ENCODE results near the gene PSEN2.
A peak's percentile ranks its signal among the peaks of the same experiment; 100 is the strongest.
"Not testable (repeated sequence)": the region's sequence is repeated elsewhere in the genome, so short reads cannot be mapped to it uniquely, and the experiment has no call there.

PSEN2 gene

DNA sequence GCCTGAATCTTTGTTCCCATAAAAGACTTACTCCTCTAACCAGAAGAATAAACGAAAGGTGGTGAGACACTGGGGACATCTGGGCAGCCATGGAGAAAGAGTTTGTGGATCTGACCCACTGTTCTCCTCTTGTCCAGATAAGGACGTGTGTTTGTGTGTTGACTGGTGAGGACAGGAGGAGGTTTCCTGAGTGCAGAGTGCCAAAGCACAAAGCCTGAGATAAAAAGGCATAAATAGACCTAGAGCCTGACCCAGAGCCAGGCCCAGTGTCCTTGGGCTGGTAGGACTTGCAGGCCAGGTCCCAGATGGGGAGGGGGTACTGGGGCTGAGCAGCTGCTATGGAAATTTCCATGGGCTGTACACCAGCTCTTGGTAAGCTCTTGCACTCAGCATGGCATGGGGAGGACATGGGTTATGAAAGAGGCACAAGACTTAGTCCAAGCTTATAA, 50.1 kb downstream of the PSEN2 start:
- no peak for DNase-seq

DNA sequence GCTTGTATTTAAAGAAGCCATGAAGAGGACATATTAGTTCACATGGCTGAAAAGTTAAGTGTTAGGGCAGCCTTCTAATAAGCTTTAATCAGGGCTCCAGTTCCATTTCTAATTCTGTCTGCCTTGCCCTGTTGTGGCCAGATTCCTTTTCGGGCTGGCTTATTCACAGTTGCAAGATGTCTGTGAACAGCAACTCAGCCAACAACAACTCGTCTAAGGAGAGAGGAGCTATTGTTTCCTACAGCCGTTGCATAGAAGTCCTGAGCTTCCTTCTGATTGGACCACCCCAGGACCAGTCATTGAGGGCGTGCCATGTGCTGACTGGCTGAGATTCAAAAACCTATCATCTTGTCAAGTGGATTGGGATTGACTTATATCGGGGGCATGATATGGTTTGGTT, 51.1 kb downstream of the PSEN2 start:
- DNase-seq: no peak

DNA sequence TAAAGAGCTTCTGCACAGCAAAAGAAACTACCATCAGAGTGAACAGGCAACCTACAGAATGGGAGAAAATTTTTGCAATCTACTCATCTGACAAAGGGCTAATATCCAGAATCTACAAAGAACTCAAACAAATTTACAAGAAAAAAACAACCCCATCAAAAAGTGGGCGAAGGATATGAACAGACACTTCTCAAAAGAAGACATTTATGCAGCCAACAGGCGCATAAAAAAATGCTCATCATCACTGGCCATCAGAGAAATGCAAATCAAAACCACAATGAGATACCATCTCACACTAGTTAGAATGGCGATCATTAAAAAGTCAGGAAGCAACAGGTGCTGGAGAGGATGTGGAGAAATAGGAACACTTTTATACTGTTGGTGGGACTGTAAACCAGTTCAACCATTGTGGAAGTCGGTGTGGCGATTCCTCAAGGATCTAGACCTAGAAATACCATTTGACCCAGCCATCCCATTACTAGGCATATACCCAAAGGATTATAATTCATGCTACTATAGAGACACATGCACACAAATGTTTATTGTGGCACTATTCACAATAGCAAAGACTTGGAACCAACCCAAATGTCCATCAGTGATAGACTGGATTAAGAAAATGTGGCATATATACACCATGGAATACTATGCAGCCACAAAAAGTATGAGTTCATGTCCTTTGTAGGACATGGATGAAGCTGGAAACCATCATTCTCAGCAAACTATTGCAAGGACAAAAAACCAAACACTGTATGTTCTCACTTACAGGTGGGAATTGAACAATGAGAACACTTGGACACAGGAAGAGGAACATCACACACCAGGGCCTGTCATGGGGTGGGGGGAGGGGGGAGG, 59.1 kb downstream of the PSEN2 start:
- not testable (repeated sequence) for DNase-seq

DNA sequence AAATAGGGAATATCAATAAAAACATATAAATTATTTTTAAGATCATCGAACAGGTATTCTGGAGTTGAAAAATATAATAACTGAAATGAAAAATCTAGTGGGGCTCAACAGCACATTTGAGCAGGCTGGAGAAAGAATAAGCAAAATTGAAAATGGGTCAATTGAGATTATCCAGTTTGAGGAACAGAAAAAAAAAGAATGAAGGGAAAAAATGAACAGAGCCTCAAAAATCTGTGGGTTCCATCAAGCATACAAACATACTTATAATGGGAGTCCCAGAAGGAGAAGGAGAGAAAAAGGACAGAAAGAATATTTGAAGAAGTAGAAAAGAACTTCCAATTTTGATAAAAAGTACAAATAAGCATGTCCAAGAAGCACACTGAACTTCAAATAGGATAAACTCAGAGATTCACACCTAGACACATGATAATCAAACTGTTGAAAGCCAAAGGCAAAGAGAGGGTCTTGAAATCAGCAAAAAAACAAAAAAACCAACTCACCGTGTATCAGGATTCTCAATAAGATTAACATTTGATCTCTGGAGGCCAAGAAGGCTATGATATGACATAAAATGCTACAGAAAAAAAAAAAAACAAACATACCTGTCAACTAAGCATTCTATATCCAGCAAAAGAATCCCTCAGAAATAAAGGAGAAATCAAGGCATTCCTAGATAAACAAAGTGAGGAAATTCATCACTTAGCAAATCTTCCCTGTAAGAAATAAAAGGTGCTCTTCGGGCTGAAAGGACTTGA, 64.2 kb downstream of the PSEN2 start:
- peak; percentile 18 for DNase-seq

DNA sequence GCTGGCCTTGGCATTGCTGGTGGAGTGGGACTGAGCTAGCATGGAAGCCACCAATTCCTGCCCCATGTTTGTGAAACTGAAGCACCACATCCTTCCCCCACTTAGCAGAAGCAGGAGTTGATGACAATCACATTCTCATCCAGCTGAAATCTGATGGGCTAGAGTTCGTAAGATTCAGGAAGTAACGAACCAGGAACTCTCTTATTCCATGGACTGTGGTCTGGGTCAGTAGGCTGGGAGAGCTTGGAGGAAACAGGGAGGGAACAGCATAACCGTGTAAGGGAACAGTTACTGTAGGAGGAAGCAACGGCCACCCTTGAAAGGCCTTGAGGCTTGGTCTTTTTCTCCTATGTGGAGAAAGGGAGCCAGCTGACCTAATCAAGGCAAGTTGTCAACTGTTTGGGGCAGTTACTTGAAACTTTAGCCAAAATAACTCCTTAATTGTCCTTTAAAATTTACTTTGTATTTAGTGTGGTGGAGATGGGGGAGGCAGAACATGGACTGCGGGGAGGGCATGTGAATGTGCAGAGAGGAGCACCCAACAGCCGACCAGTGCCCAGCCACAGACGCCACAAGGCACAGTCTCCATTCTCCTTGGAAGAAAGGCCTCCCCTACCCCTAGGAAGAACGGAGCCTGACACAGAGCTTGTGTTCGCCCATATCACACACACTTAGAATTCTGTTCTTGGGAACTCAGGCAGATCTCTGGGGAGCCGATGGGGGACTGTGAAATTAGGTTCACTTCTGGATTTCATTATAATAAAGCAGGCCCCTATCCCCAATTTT, 67.7 kb downstream of the PSEN2 start:
- DNase-seq: no peak

DNA sequence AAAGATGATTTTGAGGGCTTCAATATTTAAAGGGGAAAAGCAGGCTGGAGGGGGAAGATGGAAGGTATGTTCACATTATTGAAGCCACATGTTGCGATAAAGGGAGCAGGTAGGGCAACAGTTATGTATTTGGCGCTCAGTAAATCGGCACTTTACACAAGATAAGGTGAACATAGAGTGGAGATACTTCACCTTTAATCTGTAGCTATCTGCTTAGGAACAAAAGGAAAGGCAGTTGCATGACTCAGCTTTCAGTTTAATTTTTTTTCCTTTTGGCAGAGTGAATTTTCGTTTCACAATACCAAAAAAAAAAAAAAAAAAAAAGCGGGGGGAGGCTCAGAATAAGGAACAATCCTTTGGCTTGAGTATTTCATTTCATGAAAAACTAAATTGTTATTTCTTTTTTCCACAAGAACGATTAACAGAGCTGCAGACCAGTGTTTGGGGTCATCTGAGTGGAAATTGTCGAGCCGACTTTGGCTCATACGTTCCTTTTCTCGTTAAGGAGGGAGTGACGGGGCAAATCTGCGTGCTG, 68.6 kb downstream of the PSEN2 start:
- DNase-seq: no peak

DNA sequence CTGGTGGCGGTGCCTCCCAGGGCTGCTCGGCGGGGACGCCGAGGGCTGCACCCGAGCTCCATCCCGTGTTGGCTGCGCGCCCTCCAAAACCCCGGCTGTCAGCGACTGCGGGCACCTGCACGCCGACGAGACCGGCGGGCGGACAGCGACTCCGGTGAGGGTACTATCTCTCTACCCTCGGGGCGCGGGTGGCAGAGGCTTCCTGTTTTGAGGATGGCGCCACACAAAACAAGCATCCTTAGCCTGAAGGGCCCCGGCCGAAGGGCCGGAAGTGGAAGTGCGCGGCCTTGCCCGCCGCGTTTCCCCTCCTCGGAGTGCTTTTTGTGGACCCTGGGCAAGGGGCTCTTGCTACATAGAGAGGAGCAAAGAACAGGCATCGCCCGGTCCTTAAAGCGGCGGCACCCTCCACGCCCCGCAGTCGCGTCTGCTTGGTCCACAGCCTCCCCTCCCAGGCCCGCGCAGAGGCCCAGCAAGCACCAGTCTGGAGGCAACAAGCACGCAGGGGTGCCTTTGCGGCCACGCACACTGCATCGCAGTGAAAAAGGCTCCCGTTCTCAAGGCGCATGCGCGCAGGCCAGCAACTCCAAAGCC, 69.1 kb downstream of the PSEN2 start:
- DNase-seq: no peak

DNA sequence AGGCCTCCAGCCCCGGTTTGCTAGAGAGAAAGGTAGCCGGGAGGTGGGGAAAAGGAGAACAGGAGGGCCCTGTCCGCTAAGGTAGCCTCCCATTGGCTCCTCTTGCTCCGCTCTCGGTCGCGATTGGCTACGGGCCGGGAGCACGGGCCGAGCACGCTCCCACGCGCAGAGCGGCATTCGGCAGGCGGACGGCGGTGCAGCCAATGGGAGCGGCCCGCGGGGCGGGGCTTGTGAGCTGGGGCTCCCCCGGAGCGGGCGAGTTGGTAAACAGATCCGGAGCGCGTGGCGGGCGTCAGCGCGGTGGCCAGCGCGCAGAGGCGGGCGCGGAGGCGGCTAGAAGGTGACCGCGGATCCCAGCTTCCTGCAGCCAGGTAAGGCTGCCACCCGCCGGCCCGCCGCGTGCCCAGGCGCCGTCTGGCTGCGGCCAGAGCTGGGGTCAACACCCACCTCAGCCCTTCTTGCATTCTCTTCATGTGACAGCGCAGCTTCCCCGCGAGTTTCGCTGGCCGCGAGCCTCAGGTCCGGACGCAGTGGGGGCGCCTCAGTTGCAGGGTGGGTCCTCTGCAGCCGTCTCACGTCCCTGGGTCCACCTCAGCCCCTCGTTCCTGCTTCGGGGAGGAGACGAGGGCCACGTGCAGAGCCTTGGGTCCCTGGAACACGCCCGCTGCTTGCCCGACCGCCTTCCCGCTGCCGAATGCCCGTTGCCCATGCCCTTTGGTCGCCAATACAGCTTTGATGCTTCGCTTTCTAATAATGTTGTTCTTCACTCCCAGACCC, 69.8 kb downstream of the PSEN2 start, which contains the start of gene COQ8A:
Gene COQ8A, plus strand, starts transcription at position 266 of the 777 bp plus-strand sequence. CDS start 21,092 bp downstream, outside the sequence.
- DNase-seq: peak; percentile 99

DNA sequence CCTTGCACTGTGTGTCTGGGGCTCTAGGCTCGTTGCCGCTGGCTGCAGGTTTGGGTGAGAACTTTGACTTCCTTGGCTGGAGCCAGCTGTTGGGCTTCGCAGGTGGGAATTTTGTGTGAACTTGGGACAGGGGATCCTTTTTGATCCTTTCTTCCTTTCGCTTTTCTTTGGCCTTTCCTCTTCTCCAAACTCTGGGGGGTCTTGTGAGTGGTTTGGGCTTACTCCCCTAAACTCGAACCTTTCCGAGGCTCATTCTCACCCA, 70.3 kb downstream of the PSEN2 start:
- DNase-seq: no peak

DNA sequence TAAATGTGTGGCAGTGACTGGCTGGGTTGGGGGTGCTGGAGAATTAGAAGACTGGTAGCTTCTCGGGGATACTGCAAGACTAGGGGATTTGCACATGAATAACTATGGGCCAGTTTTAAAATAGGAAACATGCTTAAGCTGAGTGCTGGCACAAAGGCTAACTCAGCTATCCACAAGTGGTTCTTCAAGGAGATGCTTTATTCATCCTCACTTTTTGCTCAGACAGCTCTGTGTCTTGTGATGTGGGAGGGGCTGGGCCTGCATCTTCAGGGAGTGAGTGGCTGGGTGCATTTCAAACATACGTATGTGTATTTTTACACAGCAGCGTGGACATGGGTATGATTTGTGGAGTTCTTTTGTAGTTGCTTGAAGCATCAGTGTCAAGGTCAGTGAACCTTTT, 72.0 kb downstream of the PSEN2 start:
- no peak for DNase-seq

DNA sequence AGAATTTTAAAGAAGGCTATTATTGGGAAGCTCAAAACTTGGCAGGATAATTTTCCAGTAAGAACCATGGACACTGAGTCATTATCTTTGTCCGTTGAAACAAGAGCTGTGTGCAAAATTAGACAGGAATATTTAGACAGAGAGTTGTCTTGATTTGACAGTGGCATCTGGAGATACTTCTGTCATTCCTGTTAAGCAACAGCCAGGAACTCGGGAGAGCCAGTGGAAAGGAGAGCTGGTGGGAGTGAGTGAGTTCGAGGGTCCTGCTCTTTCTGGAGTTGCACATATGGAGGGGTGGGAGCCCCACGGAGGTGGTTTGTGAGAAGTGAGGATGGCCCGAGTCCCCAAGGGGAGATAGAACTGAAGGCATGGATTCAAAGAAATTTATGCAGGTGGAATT, 72.7 kb downstream of the PSEN2 start:
- DNase-seq: no peak

DNA sequence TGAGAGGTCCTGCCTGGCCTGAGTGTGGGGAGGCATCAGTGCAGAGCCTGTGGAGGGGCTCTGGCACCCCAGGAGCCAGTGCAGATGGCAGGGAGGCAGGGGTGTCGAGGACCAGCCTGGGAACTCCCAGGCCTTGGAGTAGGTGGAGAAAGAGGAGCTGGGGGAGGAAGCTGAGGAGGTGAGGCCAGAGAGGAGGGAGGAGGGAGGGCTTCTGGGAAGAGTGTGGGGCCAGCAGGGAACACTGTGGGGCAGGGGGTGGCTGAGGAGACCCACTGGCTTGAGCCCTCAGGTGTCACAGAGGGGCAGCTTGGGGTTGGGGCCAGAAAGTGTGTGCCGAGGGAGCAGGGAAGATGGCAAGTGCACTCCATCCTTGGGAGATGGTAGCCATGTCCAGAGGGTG, 73.5 kb downstream of the PSEN2 start:
- DNase-seq: no peak

DNA sequence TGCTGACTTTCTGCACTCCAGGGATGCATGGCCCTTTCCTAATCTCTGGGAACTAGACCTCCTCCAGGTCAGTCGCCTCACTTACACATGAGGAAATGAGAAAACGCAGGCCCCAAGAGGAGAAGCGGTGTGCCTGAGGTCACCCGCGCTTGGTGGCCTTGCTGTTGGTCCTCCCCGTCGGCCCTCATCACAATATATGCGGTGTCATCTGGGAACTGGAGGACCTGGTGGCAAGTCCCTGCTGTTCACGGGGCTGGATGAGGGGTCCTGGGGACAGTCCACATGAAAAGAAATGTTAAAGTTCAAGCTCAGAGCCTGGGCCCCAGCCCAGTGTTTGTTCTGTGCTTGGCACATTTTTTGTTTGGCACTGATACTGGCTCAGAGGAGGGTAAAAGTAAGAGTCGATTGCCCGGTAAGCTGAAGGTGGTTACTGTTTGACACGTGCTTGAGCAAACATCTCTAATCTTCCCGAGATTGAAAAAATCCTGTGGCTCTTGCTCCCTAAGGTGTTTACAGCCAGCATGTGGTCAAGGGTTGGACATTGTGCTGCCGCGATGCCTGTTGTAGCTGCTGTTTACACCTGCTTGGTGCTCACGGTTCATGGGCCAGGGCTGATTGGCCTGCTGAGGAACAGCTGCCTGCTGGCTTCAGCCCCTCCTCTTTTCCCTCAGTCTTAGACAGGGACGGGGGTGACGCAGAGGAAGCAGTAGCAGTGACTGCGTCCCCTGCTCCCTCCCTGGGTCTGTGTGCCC, 74.9 kb downstream of the PSEN2 start:
- DNase-seq: peak; percentile 76
